HEK293 (cell line): Measurements from ENCODE around the gene PSMD8.

Experiments used
- BCL6B ChIP-seq: fragments of 450-650 bp; formaldehyde crosslinking; IDR thresholded peaks from 2 replicates; pipeline ENCODE4 v1.5.1; 2017; ENCODE audit warnings: missing biosample characterization, missing genetic modification characterization
- GLI4 ChIP-seq: fragments of 450-650 bp; formaldehyde crosslinking; IDR thresholded peaks from 2 replicates; pipeline ENCODE4 v1.5.1; 2016; ENCODE audit warnings: missing biosample characterization, missing genetic modification characterization
- GLIS1 ChIP-seq: fragments of 450-650 bp; formaldehyde crosslinking; IDR thresholded peaks from 2 replicates; pipeline ENCODE4 v1.5.1; 2016; ENCODE audit warnings: missing biosample characterization, missing genetic modification characterization
- KLF1 ChIP-seq: fragments of 450-650 bp; formaldehyde crosslinking; IDR thresholded peaks from 2 replicates; pipeline ENCODE4 v1.5.1; 2016; ENCODE audit warnings: missing biosample characterization, missing genetic modification characterization
- KLF16 ChIP-seq: fragments of 450-650 bp; formaldehyde crosslinking; IDR thresholded peaks from 2 replicates; pipeline ENCODE4 v1.5.1; 2017; ENCODE audit warnings: missing biosample characterization, missing genetic modification characterization
- KLF9 ChIP-seq: fragments of 450-650 bp; formaldehyde crosslinking; IDR thresholded peaks from 2 replicates; pipeline ENCODE4 v1.5.1; 2016; ENCODE audit warnings: missing biosample characterization, missing genetic modification characterization, low read depth
- PRDM1 ChIP-seq: fragments of 450-650 bp; formaldehyde crosslinking; IDR thresholded peaks from 2 replicates; pipeline ENCODE4; 2016; ENCODE audit warnings: missing biosample characterization, missing genetic modification characterization
- SALL2 ChIP-seq: fragments of 450-650 bp; formaldehyde crosslinking; IDR thresholded peaks from 2 replicates; pipeline ENCODE4 v1.5.0; 2017; ENCODE audit warnings: missing biosample characterization, mild to moderate bottlenecking, missing genetic modification characterization, borderline replicate concordance
- SP2 ChIP-seq: fragments of 450-650 bp; formaldehyde crosslinking; IDR thresholded peaks from 2 replicates; pipeline ENCODE4 v1.5.1; 2016; ENCODE audit warnings: missing biosample characterization, missing genetic modification characterization
- SP3 ChIP-seq: fragments of 450-650 bp; formaldehyde crosslinking; IDR thresholded peaks from 2 replicates; pipeline ENCODE4 v1.5.1; 2016; ENCODE audit warnings: missing biosample characterization, missing genetic modification characterization
- ZBTB6 ChIP-seq: fragments of 450-650 bp; formaldehyde crosslinking; IDR thresholded peaks from 2 replicates; pipeline ENCODE4 v1.5.1; 2017; ENCODE audit warnings: missing biosample characterization, missing genetic modification characterization
- ZFP41 ChIP-seq: fragments of 450-650 bp; formaldehyde crosslinking; IDR thresholded peaks from 2 replicates; pipeline ENCODE4 v1.5.1; 2016; ENCODE audit warnings: missing biosample characterization, missing genetic modification characterization, borderline replicate concordance
- ZFP69B ChIP-seq: fragments of 450-650 bp; formaldehyde crosslinking; IDR thresholded peaks from 2 replicates; pipeline ENCODE4 v1.5.1; 2016; ENCODE audit warnings: missing biosample characterization, missing genetic modification characterization
- ZNF114 ChIP-seq: fragments of 450-650 bp; formaldehyde crosslinking; IDR thresholded peaks from 2 replicates; pipeline ENCODE4 v1.5.0; 2017; ENCODE audit warnings: missing biosample characterization, missing genetic modification characterization
- ZNF132 ChIP-seq: fragments of 450-650 bp; formaldehyde crosslinking; IDR thresholded peaks from 2 replicates; pipeline ENCODE4 v1.5.1; 2017; ENCODE audit warnings: missing biosample characterization, missing genetic modification characterization, borderline replicate concordance
- ZNF169 ChIP-seq: fragments of 450-650 bp; formaldehyde crosslinking; IDR thresholded peaks from 2 replicates; pipeline ENCODE4 v1.5.1; 2016; ENCODE audit warnings: missing biosample characterization, missing genetic modification characterization
- ZNF184 ChIP-seq: fragments of 450-650 bp; IDR thresholded peaks from 2 replicates; pipeline ENCODE4 v1.5.1; 2018; ENCODE audit warnings: missing biosample characterization, mild to moderate bottlenecking, missing genetic modification characterization
- ZNF239 ChIP-seq: fragments of 450-650 bp; formaldehyde crosslinking; IDR thresholded peaks from 2 replicates; pipeline ENCODE4 v1.5.1; 2016; ENCODE audit warnings: missing biosample characterization, missing genetic modification characterization
- ZNF274 ChIP-seq, 2 experiments: fragments of 200-500 bp in 1 of 2; fragments of 450-650 bp in 1 of 2; sonication (Bioruptor generic) in 1 of 2; formaldehyde crosslinking in 1 of 2; IDR thresholded peaks; 2 replicates each; pipeline versions ENCODE4 v1.5.1 to v1.6.1; 2014 to 2016; ENCODE audit warnings: borderline replicate concordance in 1 of 2, inconsistent platforms in 1 of 2, low read length in 1 of 2, missing biosample characterization in 1 of 2, missing genetic modification characterization in 1 of 2
- ZNF302 ChIP-seq: fragments of 450-650 bp; formaldehyde crosslinking; IDR thresholded peaks from 2 replicates; pipeline ENCODE4 v1.5.1; 2016; ENCODE audit warnings: missing biosample characterization, missing genetic modification characterization, low read depth
- ZNF423 ChIP-seq: fragments of 450-650 bp; formaldehyde crosslinking; IDR thresholded peaks from 2 replicates; pipeline ENCODE4 v1.5.1; 2016; ENCODE audit warnings: missing biosample characterization, missing genetic modification characterization
- ZNF544 ChIP-seq: fragments of 450-650 bp; formaldehyde crosslinking; IDR thresholded peaks from 2 replicates; pipeline ENCODE4 v1.5.0; 2017; ENCODE audit warnings: missing biosample characterization, missing genetic modification characterization
- ZNF561 ChIP-seq: fragments of 450-650 bp; IDR thresholded peaks from 2 replicates; pipeline ENCODE4 v1.5.1; 2018; ENCODE audit warnings: missing biosample characterization, missing genetic modification characterization, borderline replicate concordance
- ZNF585B ChIP-seq: fragments of 450-650 bp; formaldehyde crosslinking; IDR thresholded peaks from 2 replicates; pipeline ENCODE4 v1.5.1; 2016; ENCODE audit warnings: missing biosample characterization, missing genetic modification characterization
- ZNF629 ChIP-seq: fragments of 450-650 bp; formaldehyde crosslinking; IDR thresholded peaks from 2 replicates; pipeline ENCODE4 v1.5.1; 2017; ENCODE audit warnings: missing biosample characterization, missing genetic modification characterization
- ZNF670 ChIP-seq: fragments of 450-650 bp; formaldehyde crosslinking; IDR thresholded peaks from 2 replicates; pipeline ENCODE4 v1.5.1; 2016; ENCODE audit warnings: missing biosample characterization, missing genetic modification characterization, low read depth
- ZNF747 ChIP-seq: fragments of 450-650 bp; formaldehyde crosslinking; IDR thresholded peaks from 2 replicates; pipeline ENCODE4 v1.5.1; 2016; ENCODE audit warnings: missing biosample characterization, missing genetic modification characterization
- ZNF76 ChIP-seq: fragments of 450-650 bp; formaldehyde crosslinking; IDR thresholded peaks from 2 replicates; pipeline ENCODE4; 2016; ENCODE audit warnings: low read depth, missing biosample characterization, missing genetic modification characterization, borderline replicate concordance
- ZNF768 ChIP-seq: fragments of 450-650 bp; formaldehyde crosslinking; IDR thresholded peaks from 2 replicates; pipeline ENCODE4 v1.5.1; 2018; ENCODE audit warnings: missing biosample characterization, mild to moderate bottlenecking, missing genetic modification characterization
- ZNF792 ChIP-seq: fragments of 450-650 bp; formaldehyde crosslinking; IDR thresholded peaks from 2 replicates; pipeline ENCODE4 v1.5.1; 2016; ENCODE audit warnings: missing biosample characterization, missing genetic modification characterization
- ZSCAN16 ChIP-seq: fragments of 450-650 bp; formaldehyde crosslinking; IDR thresholded peaks from 2 replicates; pipeline ENCODE4 v1.5.1; 2016; ENCODE audit warnings: missing biosample characterization, missing genetic modification characterization
- ZSCAN23 ChIP-seq: fragments of 450-650 bp; formaldehyde crosslinking; IDR thresholded peaks from 2 replicates; pipeline ENCODE4 v1.5.1; 2016; ENCODE audit warnings: missing biosample characterization, missing genetic modification characterization
- ZSCAN30 ChIP-seq: fragments of 450-650 bp; IDR thresholded peaks from 2 replicates; pipeline ENCODE4 v1.5.1; 2018; ENCODE audit warnings: missing biosample characterization, mild to moderate bottlenecking, missing genetic modification characterization, moderate library complexity
- TF ChIP-seq, protein P1 (sequence below): sonication (generic); formaldehyde crosslinking; IDR thresholded peaks from 2 replicates; pipeline ENCODE4 v1.8.1; 2022; ENCODE audit warnings: mild to moderate bottlenecking, moderate library complexity, missing genetic modification reagents
- TF ChIP-seq, protein P2 (sequence below): fragments of 450-650 bp; formaldehyde crosslinking; IDR thresholded peaks from 2 replicates; pipeline ENCODE4 v1.5.1; 2016; ENCODE audit warnings: missing biosample characterization, missing genetic modification characterization
- TF ChIP-seq, protein P3 (sequence below): fragments of 450-650 bp; formaldehyde crosslinking; IDR thresholded peaks from 2 replicates; pipeline ENCODE4 v1.5.1; 2016; ENCODE audit warnings: missing biosample characterization, missing genetic modification characterization

Gene PSMD8

DNA sequence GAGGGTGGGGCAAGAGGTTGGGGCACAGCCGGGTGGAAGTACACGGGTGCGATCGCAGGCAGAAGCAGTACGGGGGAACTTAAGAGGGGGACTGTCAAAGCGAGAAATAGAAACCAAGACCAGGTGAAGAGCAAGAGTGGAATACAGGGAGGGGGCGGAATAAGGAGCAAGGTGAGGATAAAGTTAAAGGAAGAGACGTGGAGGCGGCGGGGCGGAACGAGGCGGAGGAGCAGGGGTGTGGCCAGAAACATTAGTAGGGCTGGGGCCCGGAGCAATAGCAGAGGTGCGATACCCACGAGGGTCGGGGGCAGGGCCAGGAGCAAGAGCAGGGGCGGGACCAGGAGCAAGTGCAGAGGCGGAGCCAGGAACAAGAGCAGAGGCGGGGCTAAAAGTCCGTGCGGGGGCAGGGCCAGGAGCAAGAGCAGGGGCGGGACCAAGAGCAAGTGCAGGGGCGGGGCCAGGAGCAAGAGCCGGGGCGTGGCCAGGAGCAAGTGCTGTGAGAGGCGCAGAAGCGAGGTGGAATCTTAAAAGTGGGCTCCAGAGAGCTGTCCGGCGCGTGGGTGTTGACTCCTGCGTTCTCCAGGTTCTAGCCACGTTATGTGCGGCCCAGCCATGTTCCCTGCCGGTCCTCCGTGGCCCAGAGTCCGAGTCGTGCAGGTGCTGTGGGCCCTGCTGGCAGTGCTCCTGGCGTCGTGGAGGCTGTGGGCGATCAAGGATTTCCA lies 37.6 kb upstream of the PSMD8 start (continued):
- TF ChIP-seq ZNF132 (tag by site-specific recombination) (no peak), ZNF747 (tag by site-specific recombination) (no peak), ZFP69B (tag by site-specific recombination) (peak; percentile 95), SP3 (peak; percentile 95), ZNF768 (tag by site-specific recombination) (no peak; the same call in 1 of the 2 replicates), ZNF169 (tag by site-specific recombination) (peak; percentile 90; the same call in 1 of the 2 replicates), GLI4 (tag by site-specific recombination) (no peak), KLF1 (peak; percentile 99), ZNF585B (no peak), ZNF561 (tag by site-specific recombination) (no peak), ZFP41 (no peak), ZSCAN30 (tag by site-specific recombination) (no peak), ZNF792 (tag by site-specific recombination) (peak; percentile 83; the same call in 1 of the 2 replicates), GLIS1 (tag by site-specific recombination) (peak; percentile 31; the same call in 1 of the 2 replicates), BCL6B (tag by site-specific recombination) (peak; percentile 83; the same call in 1 of the 2 replicates), ZSCAN23 (tag by site-specific recombination) (peak; percentile 89; the same call in 1 of the 2 replicates), ZNF239 (tag by site-specific recombination) (no peak; the same call in 1 of the 2 replicates), ZNF423 (tag by site-specific recombination) (no peak), ZNF184 (tag by site-specific recombination) (no peak), ZNF274 (IDR thresholded peaks at IDR 0.05; ENCODE audit: low read length) (no peak), ZNF274 (tag by site-specific recombination; IDR thresholded peaks at IDR 0.05; ENCODE audit: borderline replicate concordance) (no peak), ZNF670 (tag by site-specific recombination) (no peak), ZNF114 (no peak), ZNF302 (tag by site-specific recombination) (no peak), ZSCAN16 (tag by site-specific recombination) (peak; percentile 45; the same call in 1 of the 2 replicates), ZNF76 (tag by site-specific recombination) (no peak), PRDM1 (tag by site-specific recombination) (peak; percentile 76), KLF16 (tag by site-specific recombination) (peak; percentile 96), KLF9 (tag by site-specific recombination) (peak; percentile 95), SP2 (tag by site-specific recombination) (peak; percentile 98), ZBTB6 (tag by site-specific recombination) (peak; percentile 98), SALL2 (no peak), ZNF544 (tag by site-specific recombination) (no peak), ZNF629 (tag by site-specific recombination) (peak; percentile 70; the same call in 1 of the 2 replicates)
- TF ChIP-seq, protein P1, sequence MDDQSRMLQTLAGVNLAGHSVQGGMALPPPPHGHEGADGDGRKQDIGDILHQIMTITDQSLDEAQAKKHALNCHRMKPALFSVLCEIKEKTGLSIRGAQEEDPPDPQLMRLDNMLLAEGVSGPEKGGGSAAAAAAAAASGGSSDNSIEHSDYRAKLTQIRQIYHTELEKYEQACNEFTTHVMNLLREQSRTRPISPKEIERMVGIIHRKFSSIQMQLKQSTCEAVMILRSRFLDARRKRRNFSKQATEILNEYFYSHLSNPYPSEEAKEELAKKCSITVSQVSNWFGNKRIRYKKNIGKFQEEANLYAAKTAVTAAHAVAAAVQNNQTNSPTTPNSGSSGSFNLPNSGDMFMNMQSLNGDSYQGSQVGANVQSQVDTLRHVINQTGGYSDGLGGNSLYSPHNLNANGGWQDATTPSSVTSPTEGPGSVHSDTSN (CRISPR knock-in tag): no peak
- TF ChIP-seq, protein P2, sequence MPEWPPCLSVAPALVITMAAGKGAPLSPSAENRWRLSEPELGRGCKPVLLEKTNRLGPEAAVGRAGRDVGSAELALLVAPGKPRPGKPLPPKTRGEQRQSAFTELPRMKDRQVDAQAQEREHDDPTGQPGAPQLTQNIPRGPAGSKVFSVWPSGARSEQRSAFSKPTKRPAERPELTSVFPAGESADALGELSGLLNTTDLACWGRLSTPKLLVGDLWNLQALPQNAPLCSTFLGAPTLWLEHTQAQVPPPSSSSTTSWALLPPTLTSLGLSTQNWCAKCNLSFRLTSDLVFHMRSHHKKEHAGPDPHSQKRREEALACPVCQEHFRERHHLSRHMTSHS (tag by site-specific recombination): no peak
- TF ChIP-seq, protein P3, sequence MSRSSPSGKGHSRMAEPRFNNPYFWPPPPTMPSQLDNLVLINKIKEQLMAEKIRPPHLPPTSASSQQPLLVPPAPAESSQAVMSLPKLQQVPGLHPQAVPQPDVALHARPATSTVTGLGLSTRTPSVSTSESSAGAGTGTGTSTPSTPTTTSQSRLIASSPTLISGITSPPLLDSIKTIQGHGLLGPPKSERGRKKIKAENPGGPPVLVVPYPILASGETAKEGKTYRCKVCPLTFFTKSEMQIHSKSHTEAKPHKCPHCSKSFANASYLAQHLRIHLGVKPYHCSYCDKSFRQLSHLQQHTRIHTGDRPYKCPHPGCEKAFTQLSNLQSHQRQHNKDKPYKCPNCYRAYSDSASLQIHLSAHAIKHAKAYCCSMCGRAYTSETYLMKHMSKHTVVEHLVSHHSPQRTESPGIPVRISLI (tag by site-specific recombination): no peak
